GM18907 (cell line): ENCODE measurements around the gene PFDN1.
"Not testable (repeated sequence)": the region's sequence is repeated elsewhere in the genome, so short reads cannot be mapped to it uniquely, and the experiment has no call there.

Experiments used
- ATAC-seq: cut with Tn5 transposase; IDR thresholded peaks from one replicate; pipeline ENCODE4 v1.9.1; 2021; ENCODE audit warnings: mild to moderate bottlenecking, moderate library complexity; ENCODE audit not compliant: unreplicated experiment

Gene PFDN1, protein sequence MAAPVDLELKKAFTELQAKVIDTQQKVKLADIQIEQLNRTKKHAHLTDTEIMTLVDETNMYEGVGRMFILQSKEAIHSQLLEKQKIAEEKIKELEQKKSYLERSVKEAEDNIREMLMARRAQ

DNA sequence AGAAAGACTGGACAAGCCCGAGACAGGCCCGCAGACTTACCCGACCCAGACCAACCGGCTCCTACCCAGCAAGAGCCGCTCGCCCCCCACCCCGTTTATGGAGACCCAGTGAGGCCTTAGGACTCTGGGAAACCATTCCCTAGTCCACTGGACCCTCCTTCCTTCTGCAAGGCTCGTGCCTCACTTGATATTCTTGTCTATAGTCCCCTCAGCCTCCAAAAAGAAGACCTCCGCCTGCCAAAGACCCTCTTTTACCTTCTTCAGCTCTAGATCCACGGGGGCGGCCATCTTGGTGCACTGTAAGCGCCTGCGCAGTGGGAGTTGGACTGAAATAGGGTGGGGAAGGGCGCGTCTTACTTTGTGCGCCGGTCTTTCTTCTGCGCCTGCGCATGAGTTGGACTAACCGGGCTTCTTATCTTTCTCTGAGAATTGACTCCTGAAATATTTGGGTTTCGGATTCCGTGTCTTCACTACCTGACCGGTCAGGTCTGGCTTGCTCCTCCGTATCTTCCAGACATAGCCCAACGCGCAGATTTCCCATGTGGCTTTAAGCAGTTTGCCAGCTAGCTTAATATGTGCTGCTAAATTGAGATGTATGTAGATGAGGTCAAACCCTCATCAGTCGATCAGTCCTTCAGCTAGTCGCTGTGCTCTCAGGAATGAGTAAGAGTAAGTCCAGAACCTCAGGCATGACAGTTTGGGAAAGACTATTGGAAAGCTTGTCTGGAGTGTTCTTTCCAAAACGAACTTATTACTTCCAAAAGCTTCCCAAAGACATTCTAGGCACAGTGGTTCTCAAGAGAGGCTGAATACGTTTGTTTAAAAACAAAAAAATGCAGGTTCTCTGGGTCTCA lies at the start of gene PFDN1:
TSS of gene PFDN1 (minus strand) at position 316 of the 854 bp plus-strand sequence. CDS start at position 288, 28 bp downstream.
- ATAC-seq: peak; percentile 94

DNA sequence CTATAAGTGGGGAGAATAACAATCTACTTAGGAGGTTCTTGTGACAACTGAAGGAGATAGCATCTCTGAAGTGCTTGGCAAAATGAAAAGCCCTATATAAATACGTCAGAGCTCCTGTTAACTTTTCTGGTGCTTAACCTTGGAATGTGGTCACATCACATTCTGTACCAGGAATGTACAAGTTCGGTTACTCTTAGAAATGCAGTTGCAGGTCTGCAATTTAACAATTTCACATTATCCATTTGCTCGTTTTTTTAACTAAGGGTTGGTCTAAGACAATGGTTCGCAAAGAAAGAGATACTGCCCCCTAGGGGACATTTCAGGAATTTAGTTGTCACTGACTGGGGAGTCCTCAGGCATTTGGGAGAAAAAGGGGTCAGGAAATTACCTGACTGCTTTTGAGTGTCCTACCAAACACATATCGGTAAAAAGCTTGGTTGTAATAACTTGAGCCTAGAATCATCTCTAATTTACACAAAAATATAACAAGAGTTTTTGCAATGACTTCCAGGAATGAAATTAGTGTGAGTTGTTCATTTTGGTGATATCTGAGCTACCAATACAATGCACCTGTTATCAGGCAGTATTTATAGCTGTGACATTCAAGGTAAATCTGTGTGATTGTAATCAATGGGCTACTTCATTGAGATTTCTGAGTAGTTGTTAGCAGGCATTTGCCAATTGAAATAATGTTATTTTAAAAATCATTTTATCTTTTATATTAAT lies 48.9 kb upstream of the PFDN1 start:
- peak; percentile 52 for ATAC-seq

DNA sequence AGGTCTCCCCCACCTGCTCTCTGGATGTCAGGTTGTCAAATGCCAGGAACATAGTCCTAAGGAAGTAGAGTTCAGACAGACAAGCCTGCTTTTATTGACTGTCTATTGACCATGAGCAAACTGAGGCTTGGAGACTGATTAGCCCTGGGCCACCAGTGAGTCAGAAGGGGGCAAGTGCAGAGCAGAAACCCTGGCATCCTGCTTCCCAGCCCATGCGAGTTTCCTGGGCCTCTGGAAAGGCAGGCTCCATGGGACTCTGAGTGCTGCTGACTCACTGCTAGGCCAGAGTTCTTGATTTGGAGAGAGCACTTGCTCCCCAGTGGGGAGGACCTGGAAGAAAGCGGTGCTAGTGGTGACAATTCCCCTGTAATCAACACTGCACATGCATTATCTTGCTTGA lies 46.3 kb upstream of the PFDN1 start:
- no peak for ATAC-seq

DNA sequence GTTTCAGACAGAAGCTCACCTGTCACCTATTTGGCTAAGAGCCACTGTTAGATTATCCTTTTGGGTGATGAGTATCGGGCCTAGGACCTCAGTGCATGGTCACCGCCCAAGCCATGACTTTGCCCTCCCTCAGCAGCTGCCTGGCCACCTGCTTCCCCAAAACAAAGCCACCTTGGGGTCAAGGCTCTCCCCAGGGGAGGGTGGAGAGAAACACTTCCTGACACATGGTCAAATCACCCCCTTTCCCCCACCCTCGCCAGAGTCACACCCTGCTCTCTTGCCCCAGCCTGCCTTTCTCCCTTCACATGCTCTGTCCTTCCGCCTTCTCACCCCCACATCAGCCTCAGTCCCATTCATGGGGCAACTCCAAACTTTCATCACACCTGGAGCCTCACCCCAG lies 45.2 kb upstream of the PFDN1 start:
- ATAC-seq: no peak

DNA sequence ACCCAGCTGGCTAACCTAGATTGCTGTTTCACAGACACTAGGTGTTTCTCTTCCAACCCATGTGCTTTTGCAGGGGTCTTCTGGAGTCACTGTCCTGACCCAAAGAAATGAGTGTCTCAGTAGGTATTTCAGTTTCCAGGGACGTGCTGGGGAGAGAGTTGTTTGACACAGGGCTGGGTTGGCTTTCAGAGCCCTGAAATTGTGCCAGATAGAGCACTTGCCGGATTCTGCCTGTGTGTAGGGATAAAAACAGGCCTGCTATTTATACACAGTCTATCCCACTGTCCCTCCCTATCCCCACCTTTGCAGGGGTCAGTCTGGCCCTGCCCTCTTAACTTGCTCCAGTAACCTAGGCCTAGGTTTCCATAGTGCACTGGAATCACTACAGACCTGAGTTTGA lies 44.5 kb upstream of the PFDN1 start:
- ATAC-seq: no peak

DNA sequence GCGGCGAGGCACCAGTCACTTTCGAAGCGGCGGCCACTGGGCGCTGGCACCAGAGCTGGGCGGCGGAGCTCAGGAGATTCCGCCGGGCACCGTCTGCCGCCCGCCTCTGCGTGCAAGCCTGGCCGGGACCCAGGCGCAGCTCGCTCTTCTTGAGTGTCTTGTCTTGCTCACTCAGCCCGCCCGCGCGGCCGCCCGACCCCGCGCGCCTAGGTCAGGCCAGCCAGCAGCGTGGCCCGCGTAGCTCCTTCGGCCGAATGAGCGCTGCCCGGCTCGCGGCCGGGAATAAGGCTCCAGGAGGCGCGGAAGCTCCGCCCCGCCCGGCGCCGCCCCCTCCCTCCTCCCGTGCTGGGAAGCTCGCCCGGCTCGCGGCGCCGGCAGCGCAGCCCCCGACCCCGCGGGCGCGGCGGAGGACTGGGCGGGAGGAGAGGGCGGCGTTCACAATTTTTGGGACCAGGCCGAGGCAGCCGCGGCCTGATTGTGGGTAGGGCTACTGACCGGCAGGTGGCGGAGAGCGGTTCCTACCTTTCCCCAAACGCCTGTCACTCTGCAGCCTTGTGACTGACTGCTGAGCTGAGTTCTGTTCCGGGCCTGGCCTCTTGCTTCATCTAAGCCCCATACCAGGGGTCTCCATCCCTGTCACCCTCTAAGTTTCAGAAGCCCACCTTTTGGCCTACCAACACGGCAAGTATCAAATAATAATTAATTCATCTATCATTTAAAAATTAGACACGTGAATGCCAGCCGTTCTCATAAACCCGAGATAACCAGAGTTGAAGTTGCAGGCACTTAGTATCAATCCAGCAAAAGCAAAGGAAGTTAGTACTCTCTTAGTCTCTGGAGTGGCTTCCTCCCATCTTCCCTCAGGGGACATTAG lies 43.7 kb upstream of the PFDN1 start, which contains the start of gene HBEGF:
TSS of gene HBEGF (minus strand) at position 256 of the 874 bp plus-strand sequence. CDS start 275 bp downstream, outside the sequence.
- ATAC-seq: peak; percentile 74

DNA sequence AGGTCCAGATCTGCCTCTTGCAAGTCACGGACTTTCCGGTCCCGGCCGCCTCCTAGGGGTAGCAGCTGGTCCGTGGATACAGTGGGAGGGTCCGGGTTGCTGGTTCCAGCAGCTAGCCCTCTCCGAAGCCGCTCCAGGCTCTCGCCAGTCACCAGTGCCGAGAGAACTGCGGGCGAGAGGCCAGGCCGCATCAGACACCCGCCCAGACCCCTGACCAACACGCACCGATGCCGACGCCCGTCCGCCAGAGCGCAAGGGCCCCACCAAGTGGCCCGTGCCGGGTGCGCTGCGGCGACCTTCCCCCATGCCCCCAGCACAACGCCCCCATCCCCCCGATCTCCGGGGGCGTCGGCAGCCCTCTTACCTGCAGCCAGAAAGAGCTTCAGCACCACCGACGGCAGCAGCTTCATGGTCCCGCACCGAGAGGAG lies 43.0 kb upstream of the PFDN1 start:
- ATAC-seq: peak; percentile 26

DNA sequence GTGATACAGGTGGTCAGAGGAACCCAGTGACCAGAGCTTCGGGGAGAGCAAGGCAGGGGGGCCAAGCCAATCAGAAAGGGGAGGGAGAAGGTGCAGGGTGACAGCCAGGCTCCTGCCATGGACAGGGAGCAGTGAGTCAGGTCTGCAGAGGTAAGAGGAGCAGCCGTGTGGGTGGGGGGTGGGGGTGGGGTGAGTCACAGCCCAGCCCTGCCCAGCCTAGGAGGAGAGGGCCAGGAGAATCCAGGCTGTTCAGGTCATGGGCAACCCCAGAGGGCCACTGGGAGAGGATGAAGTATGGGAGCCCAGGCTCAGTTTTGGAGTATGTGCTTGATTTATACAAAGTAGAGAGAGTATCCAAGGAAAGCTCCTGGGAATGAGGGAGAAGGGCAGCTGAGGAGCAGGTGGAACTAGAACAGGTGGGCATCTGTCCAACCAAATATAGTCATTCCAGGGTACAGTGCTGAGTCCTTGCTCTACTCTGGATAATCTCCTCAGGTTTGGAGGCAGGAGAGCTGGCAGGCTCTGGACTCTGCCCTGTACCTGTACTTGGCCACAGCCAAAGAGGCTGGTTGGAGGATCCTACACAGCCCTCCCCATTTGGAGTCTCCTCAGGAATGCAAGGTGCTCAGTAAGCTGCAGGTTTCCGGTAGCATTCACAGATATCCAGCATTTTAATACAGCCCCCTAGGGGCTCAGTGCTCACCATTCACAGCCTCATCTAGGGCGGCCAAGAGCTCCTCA lies 42.0 kb upstream of the PFDN1 start:
- ATAC-seq: no peak

DNA sequence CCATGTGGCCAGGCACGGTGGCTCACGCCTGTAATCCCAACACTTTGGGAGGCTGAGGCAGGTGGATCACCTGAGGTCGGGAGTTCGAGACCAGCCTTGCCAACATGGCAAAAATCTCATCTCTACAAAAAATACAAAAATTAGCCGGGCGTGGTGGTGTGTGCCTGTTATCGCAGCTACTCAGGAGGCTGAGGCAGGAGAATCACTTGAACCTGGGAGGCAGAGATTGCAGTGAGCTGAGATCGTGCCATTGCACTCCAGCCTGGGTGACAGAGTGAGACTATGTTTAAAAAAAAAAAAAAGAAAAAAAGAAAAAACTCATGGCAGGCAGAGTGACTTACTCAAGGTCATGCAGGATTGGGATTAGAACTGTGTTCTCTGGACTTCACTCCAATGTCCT lies 40.9 kb upstream of the PFDN1 start:
- not testable (repeated sequence) for ATAC-seq

DNA sequence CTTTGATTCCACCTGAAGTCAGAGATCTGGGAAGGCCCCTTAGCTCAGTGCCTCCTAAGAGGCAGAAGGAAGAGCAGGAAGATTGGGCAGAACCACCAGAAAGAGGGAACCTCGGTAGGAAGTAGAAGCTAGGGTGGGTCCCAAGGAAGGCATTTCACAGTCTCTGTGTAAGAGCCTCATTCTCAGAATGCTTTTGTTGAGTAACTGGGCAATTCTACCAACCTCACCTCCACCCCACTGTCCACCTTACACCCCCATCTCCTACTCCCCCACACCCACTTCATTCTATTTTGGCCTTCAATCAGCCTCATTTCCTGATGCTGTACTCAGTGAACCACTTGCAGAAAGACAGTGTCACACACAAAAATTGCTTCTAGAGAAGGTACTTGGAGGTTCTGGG lies 40.0 kb upstream of the PFDN1 start:
- ATAC-seq: no peak

DNA sequence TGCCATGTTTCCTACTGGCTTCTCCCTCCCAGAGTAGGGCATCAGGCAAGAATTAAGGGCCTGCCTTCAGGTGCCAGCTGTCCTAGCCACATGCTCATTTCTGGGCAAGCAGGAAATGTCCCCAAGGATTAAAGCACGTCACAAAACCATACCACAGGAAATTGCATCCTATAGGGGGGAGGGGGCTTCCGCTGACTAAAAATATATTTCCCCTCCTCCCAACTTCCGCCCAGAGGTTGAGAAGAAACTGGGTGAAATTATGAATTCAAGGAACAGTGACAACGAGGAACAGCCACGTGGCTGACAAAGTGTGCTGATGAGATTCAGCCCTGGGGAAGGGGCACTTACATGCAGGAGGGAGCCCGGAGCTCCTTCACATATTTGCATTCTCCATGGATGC lies 39.4 kb upstream of the PFDN1 start:
- no peak for ATAC-seq

DNA sequence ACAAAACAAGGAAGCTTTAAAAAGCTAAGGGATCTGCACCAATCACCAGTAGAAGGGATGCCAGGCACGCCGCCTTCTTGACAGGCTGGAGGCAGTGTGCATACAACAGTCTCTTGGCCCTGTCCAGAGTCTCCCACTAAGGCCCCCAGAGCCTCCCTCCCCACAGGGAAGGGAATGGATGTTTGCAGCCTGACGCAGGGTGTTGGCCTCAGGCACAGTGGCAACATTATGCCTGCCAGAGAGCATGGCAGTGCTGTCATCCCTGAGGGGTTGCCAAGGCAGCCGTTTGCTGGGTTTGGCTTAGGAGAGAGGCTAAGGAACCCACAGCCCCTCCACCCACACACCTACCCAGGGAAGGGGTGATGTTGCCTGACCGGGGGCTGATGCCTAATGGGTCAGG lies 38.7 kb upstream of the PFDN1 start:
- ATAC-seq: no peak

DNA sequence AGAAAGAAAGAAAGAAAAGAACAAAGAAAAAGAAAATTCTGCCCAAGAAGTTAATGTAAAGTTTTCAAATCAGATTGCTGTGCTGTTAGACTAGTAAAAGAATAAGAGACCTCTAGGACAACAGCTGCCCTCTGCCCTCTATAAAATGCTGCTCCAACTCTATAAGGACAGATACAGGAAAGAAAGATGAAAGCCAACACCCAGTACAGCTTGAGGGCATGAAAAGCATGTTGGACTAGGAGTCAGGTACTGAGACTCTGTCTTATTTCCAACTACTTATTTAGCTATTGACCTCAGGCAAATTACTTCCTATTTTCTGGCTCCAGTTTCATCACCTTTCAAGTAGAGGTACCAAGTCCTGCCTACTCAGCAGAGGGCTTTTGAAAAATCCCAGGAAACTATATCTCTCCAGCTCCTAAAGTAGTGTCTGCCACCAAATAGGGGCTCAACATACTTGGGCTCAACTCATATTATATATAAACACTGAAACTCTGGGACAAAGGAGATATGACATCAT lies 37.8 kb upstream of the PFDN1 start:
- ATAC-seq: no peak

DNA sequence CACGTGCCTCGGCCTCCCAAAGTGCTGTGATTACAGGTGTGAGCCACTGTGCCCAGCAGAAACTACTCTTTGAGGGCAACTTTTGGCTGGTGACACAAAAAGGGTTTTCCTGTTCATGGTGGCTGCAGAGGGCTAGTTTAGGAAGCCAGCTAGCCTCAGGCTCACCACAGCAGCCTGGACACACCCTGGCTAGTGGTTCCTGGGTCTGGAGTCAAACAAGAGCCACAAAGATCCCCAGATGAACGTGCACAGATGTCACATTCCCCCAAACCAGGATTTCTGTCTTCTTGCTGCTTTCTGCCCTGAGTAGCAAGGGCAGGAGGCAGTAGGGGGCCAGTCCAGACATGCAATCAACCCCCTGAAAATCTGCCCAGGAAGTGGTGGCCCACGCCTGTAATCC lies 36.7 kb upstream of the PFDN1 start:
- ATAC-seq: no peak

DNA sequence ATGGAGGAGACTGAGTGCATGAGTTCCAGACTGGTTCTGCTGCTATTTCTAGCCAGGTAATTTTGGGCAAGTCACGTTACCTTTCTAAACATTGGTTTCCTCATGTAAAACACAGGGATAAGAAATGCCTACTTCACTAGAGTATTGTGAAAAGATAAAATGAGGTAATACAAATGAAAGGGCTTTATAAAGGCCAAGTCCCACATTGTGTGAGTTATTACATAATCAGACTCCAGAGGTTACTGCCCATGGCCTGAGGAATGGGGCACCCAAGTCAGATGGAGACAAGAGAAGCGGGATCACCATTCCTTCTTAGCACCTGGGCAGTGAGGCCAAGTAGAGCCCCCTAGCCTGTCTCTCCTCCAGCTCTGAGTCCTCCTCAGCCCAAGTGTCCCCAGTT lies 36.0 kb upstream of the PFDN1 start:
- no peak for ATAC-seq

DNA sequence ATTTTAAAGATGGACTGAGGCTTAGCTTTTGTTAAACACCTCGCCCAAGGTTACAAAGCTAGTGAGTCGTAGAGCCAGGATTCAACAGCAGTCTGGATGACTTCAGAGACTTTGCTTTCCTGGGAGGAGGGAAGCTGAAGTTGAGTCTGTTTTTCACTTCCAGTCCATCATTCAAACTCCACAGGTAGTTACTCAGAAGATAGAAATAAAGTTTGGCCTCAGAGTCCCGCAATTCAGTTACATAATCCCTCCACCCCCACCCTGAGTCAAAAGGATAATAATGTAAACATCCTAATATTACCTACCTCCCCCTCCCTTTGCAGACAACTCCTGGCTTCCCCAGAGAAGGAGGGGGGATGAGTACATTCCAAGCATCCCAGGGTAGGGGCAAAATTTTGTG lies 35.4 kb upstream of the PFDN1 start:
- no peak for ATAC-seq

DNA sequence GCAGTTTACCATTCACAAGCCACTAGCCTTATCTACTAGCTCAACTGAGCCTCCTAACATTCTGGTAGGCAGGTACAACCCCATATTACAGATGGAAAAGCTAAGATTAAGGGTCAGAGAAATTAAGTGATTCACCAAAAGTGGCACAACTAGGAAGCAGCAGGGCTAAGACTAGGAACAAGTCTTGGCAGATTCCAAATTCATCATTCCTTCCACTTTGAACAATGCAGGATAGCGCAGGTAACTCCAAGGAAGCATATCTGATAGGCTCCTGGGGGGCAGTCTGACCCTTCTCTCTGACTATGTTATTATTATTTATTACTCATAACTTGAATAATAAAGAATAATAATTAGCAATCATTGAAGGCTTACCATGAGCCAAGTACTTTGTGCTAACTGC lies 35.0 kb upstream of the PFDN1 start:
- ATAC-seq: no peak

DNA sequence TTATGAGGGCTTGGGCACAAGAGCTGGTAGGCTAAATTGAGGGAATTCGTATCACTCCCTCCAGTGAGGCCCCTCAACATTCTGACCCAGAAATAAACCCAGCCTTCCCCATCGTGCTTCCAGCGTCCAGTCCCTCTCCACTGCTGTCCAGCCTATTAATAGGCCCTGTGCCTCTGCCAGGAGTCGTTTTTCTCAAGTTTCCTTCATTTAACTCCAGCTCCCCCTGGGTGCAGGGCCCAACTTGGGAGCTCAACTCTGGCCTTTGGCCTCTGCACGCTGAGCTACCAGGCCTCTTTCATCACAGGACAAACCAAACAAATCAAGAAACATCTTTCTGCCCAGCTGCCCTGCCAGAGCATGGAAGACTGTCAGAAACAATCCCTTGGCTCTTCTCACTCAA lies 33.5 kb upstream of the PFDN1 start:
- no peak for ATAC-seq

DNA sequence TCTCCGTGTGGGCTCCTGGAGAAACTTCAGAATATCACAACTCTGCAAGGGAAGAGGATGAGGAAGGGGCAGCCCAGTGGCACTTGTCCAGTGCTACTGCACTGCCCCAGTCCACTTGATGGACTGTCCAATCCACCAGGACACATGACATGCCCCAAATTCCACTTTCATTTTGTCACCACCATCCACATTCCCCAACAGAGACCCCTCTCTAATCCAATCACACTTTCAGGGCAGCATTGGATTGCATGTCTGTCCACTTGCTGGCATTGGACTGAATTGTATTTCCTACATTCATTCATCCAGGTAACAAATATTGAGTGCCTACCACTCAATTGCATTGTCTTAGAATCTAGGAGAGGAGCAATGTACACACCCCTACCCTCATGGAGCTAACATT lies 28.7 kb upstream of the PFDN1 start:
- ATAC-seq: no peak
